Endothelial cell of umbilical vein (primary cell): Measurements from ENCODE around the gene ZFR2. TPM values are rescaled to one million over a fixed set of nuclear protein-coding genes. Genes with fewer than 3 reads are reported as not detected.

Experiments used
- BruUV-seq: library from RNA; stranded (reverse); fragments of 400-500 nt; replicated peaks from 2 replicates; lab custom pipeline; 2021; lab: Mats Ljungman, UMichigan
- CTCF ChIA-PET: fragments of 300-600, 350-600 bp; sonication (Branson Sonifier 250); formaldehyde crosslinking; loops from one replicate; lab custom pipeline; 2021; ENCODE audit warnings: antibody characterized with exemption, inconsistent platforms; lab: Charles Lee
- POLR2A ChIA-PET: fragments of 300-600, 350-600 bp; sonication (Branson Sonifier 250); formaldehyde crosslinking; loops from one replicate; lab custom pipeline; 2021; ENCODE audit warnings: antibody characterized with exemption, inconsistent platforms; lab: Charles Lee
- DNase-seq: peaks from one replicate; pipeline ENCODE4 v3.0.0-alpha.2; 2011; ENCODE audit warnings: low read depth, low spot score
- FAIRE-seq: peaks from 2 replicates; lab custom pipeline; 2011; peaks lifted over from hg19 to GRCh38; lab: Jason Lieb, UNC
- H2AFZ ChIP-seq: 2 replicates; pipeline ENCODE4 v1.6.0; 2012; ENCODE audit warnings: low read depth, low read length, control low read depth, inconsistent platforms
- H3K27ac ChIP-seq: 2 replicates; pipeline ENCODE4 v1.5.1; 2011; ENCODE audit warnings: low read depth, mild to moderate bottlenecking, control low read depth, low read length, moderate library complexity; ENCODE audit not compliant: insufficient read depth
- H3K27me3 ChIP-seq, 2 experiments: 2 replicates each; pipeline versions ENCODE4 v1.6.0 to v1.6.1; 2011; ENCODE audit warnings: low read length in 2 of 2, mixed read lengths in 1 of 2; ENCODE audit not compliant: control insufficient read depth in 2 of 2, insufficient read depth in 2 of 2
- H3K36me3 ChIP-seq, 2 experiments: 2 replicates in 1 of 2; 3 replicates in 1 of 2; pipeline ENCODE4 v1.5.1; 2011; ENCODE audit warnings: low read length in 2 of 2, mild to moderate bottlenecking in 1 of 2, moderate library complexity in 1 of 2; ENCODE audit not compliant: control insufficient read depth in 2 of 2, insufficient read depth in 2 of 2; ENCODE audit errors: extremely low read depth in 1 of 2
- H3K4me1 ChIP-seq: 3 replicates; pipeline ENCODE4 v1.5.1; 2011; ENCODE audit warnings: mild to moderate bottlenecking, low read length; ENCODE audit not compliant: control insufficient read depth, insufficient read depth; ENCODE audit errors: extremely low read depth
- H3K4me2 ChIP-seq: 2 replicates; pipeline ENCODE4 v1.6.1; 2011; ENCODE audit warnings: low read length, control low read depth, mixed read lengths; ENCODE audit not compliant: insufficient read depth
- H3K4me3 ChIP-seq, 3 experiments: fragments of 200-600 bp in 1 of 3; sonication (generic), shearing (Covaris generic) in 1 of 3; replicated peaks in 1 of 3; 2 replicates each; pipeline ENCODE4 v1.5.1; 2011 to 2016; ENCODE audit warnings: control low read depth in 3 of 3, low read length in 3 of 3, mild to moderate bottlenecking in 2 of 3, inconsistent platforms in 1 of 3, low read depth in 1 of 3, moderate library complexity in 1 of 3; ENCODE audit not compliant: insufficient read depth in 1 of 3
- H3K79me2 ChIP-seq: 2 replicates; pipeline ENCODE4 v1.6.0; 2012; ENCODE audit warnings: low read length, inconsistent platforms; ENCODE audit not compliant: control insufficient read depth, insufficient read depth
- H3K9ac ChIP-seq: replicated peaks from 2 replicates; pipeline ENCODE3; 2011; ENCODE audit warnings: low read length, control low read depth; ENCODE audit not compliant: insufficient read depth; ENCODE audit errors: extremely low read depth
- H3K9me1 ChIP-seq: replicated peaks from 3 replicates; pipeline ENCODE4 v1.6.0; 2011; ENCODE audit warnings: mild to moderate bottlenecking, low read length; ENCODE audit not compliant: control insufficient read depth, insufficient read depth; ENCODE audit errors: extremely low read depth
- H3K9me3 ChIP-seq: replicated peaks from 2 replicates; pipeline ENCODE4 v1.5.1; 2012; ENCODE audit warnings: low read length, inconsistent platforms; ENCODE audit not compliant: control insufficient read depth, insufficient read depth
- H4K20me1 ChIP-seq: replicated peaks from 2 replicates; pipeline ENCODE3; 2011; ENCODE audit warnings: mild to moderate bottlenecking, low read length; ENCODE audit not compliant: control insufficient read depth, insufficient read depth; ENCODE audit errors: extremely low read depth
- EZH2 ChIP-seq: IDR thresholded peaks from 2 replicates; pipeline ENCODE4 v1.6.1; 2012; ENCODE audit warnings: borderline replicate concordance, low read depth, mild to moderate bottlenecking, moderate library complexity, low read length, inconsistent platforms; ENCODE audit not compliant: severe bottlenecking
- FOS ChIP-seq: IDR thresholded peaks from 2 replicates; pipeline ENCODE4 v1.6.1; 2011; ENCODE audit warnings: mild to moderate bottlenecking, low read length, moderate library complexity, borderline replicate concordance; ENCODE audit not compliant: insufficient read depth
- GATA2 ChIP-seq: IDR thresholded peaks from 2 replicates; pipeline ENCODE4 v1.7.0; 2011; ENCODE audit warnings: low read depth, mild to moderate bottlenecking, moderate library complexity, mixed read lengths, low read length; ENCODE audit not compliant: insufficient read length, insufficient read depth
- JUN ChIP-seq: IDR thresholded peaks from 2 replicates; pipeline ENCODE4 v1.6.1; 2011; ENCODE audit warnings: borderline replicate concordance, low read depth; ENCODE audit not compliant: insufficient read length, insufficient read depth
- MYC ChIP-seq: IDR thresholded peaks from one replicate; pipeline ENCODE4 v1.6.1; 2011; ENCODE audit warnings: mild to moderate bottlenecking, low read depth, low read length
- POLR2A ChIP-seq: IDR thresholded peaks from 2 replicates; pipeline ENCODE4 v1.6.1; 2012; ENCODE audit warnings: low read depth, mild to moderate bottlenecking, control low read depth, low read length
- POLR2AphosphoS5 ChIP-seq: IDR thresholded peaks from 2 replicates; pipeline ENCODE4 v1.6.1; 2012; ENCODE audit warnings: low read depth, mild to moderate bottlenecking, control low read depth, low read length, moderate library complexity; ENCODE audit not compliant: insufficient read depth
- dilution Hi-C: fragments of 300-500 bp; cut with MboI; formaldehyde crosslinking; loops from one replicate; pipeline ENCODE4 v1.15.0; 2019; ENCODE audit warnings: low sequenced_read_pairs; ENCODE audit not compliant: extremely low pct_ligation_motif_present
- intact Hi-C: fragments of 100-400 bp; cut with micrococcal nuclease; formaldehyde crosslinking; loops from one replicate; pipeline ENCODE4 v1.10.0; 2022
- polyA plus RNA-seq, 4 experiments: library from polyadenylated mRNA; depleted of rRNA in 3 of 4; stranded (reverse) in 3 of 4; unstranded in 1 of 4; fragments of >200 nt; gene quantifications; 2 replicates each; pipeline versions ENCODE4 v1.2.1 to v1.2.3, GENCODE V29; 2011 to 2012; ENCODE audit warnings: missing spikeins in 1 of 4
- total RNA-seq: library from RNA; stranded (reverse); gene quantifications from 2 replicates; pipeline ENCODE4 v1.2.3, GENCODE V29; 2021
- TF ChIP-seq, protein P1 (sequence below), 2 donors: IDR thresholded peaks; 1 replicate in 1 of 2; 2 replicates in 1 of 2; pipeline ENCODE4 v1.5.1; 2011; ENCODE audit warnings: low read length in 2 of 2, mild to moderate bottlenecking in 2 of 2, moderate library complexity in 2 of 2, control low read depth in 1 of 2, inconsistent platforms in 1 of 2, low read depth in 1 of 2; ENCODE audit not compliant: insufficient read depth in 1 of 2; ENCODE audit errors: extremely low read depth in 1 of 2
- TF ChIP-seq, protein P2 (sequence below): IDR thresholded peaks from 2 replicates; pipeline ENCODE4 v1.6.1; 2011; ENCODE audit not compliant: insufficient read depth, insufficient read length

The ZFR2 gene
- total and polyA plus RNA-seq, 2 donors (not counting 3 experiments of a cell fraction or from before 2014, with no cell fraction given): not detected

DNA sequence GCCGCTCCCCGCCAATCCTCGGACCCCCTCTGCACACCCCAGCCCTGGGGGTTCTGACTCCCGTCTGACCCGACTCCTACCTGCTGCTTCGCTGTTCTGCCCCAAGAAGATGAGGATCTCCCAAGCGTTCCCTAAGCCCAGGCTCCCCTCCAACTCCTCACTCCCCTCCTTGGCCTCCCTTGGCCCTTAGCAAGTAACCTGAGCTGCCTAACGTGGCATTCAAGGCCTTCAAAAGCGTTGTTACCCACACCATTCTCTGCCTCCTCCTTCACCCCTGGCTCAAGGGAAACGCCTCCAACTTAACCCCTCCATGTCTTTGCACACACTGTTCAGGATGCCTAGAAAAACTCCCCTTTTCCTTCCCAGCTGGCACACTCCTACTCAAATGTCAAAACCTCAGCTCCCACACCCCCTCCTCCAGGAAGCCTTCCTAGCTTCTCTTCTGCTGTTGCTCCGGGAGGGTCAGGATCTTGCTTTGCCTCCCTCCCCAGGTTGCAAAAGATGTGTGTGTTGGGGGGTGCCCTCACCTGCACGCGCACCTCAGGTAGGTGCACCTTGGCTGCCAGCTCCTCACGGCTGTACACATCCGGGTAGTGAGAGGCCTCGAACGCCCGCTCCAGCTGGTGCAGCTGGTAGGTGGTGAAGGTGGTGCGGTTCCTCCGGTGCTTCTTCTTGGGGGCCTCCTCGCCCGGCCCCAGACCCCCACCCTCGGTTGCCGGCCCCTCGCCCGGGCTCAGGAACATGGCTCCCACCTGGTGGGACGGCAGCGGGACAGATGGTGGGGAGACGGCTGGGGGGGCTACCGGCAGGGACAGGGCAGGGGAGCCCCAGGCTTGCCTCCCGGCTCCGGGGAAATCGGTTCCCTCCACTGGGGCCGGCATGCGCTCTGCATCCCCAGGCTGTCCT lies 97.6 kb downstream of the ZFR2 start:
- dilution Hi-C loops (no loop called here), intact Hi-C loops (no loop called here)
- Histone ChIP-seq H3K4me3 (no peak overlapping the region), H3K36me3 (peaks cover 2 to 8% of the 10 kb centered on the region in 2 experiments), H3K4me2 (no peak overlapping the region), H3K27me3 (no peaks in the 10 kb centered on the region), H3K79me2 (no peaks in the 10 kb centered on the region), H4K20me1 (no peaks in the 10 kb centered on the region), H2AFZ (no peak overlapping the region), H3K9me3 (no peaks in the 10 kb centered on the region), H3K27ac (no peak overlapping the region), H3K4me1 (peaks cover 6% of the 10 kb centered on the region), H3K9me1 (no peaks in the 10 kb centered on the region), H3K9ac (no peak overlapping the region)
- ChIA-PET POLR2A (no interaction called here), CTCF (interaction anchor here (0.5 to 0.7 kb wide), 3 partner anchors 9 to 216 kb away, joined by 3 to 4 read pairs (median 4); partner anchors contain the start of gene MRPL54)
- no TSS peak for BruUV-seq
- FAIRE-seq: no peak
- TF ChIP-seq, protein P1, sequence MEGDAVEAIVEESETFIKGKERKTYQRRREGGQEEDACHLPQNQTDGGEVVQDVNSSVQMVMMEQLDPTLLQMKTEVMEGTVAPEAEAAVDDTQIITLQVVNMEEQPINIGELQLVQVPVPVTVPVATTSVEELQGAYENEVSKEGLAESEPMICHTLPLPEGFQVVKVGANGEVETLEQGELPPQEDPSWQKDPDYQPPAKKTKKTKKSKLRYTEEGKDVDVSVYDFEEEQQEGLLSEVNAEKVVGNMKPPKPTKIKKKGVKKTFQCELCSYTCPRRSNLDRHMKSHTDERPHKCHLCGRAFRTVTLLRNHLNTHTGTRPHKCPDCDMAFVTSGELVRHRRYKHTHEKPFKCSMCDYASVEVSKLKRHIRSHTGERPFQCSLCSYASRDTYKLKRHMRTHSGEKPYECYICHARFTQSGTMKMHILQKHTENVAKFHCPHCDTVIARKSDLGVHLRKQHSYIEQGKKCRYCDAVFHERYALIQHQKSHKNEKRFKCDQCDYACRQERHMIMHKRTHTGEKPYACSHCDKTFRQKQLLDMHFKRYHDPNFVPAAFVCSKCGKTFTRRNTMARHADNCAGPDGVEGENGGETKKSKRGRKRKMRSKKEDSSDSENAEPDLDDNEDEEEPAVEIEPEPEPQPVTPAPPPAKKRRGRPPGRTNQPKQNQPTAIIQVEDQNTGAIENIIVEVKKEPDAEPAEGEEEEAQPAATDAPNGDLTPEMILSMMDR (IDR thresholded peaks at IDR 0.05; ENCODE audit: extremely low read depth in 1 of 2, insufficient read depth in 1 of 2, low read depth in 1 of 2, low read length in 2 of 2): no peak
- no peak for TF ChIP-seq FOS
- no peak for TF ChIP-seq JUN
- no peak for TF ChIP-seq EZH2
- no peak for TF ChIP-seq POLR2A
- no peak for TF ChIP-seq MYC
- TF ChIP-seq GATA2: no peak
- TF ChIP-seq POLR2AphosphoS5: no peak
- TF ChIP-seq, protein P2, sequence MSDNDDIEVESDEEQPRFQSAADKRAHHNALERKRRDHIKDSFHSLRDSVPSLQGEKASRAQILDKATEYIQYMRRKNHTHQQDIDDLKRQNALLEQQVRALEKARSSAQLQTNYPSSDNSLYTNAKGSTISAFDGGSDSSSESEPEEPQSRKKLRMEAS: no peak
- DNase-seq: no peak
